ENCODE data around the gene CEMIP2. TPM values are rescaled to one million over a fixed set of nuclear protein-coding genes. Genes with fewer than 3 reads are reported as not detected.
A peak's percentile ranks its signal among the peaks of the same experiment; 100 is the strongest.

CEMIP2 gene
- total RNA-seq, 1 experiment from 2014 or later, result 40.5 TPM

DNA sequence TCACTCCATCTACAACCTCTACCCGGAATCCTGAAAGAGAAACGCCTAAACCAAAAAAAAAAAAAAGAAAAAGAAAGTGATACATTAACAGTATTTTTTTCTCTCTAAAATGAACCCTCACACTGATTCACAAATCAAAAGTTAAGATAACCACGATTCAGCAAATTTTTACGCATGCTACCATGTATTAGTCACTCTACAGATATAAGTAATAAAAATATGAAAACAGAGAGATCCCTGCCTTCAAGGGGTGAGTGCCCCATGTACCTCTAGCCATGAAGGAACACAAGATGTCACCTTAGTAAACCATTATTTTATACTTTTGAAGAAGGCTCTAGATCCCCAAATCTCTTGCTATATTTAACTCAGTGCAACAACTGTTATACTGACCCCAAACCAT, 33.4 kb downstream of the CEMIP2 start:
- CTCF ChIA-PET, result no interaction called here
- Mint-ChIP-seq H3K36me3 (peaks cover 66% of the 10 kb centered on the region), H3K27me3 (ENCODE audit: low read depth) (no peaks in the 10 kb centered on the region), H3K9me3 (no peaks in the 10 kb centered on the region), H3K4me1 (peaks cover 9% of the 10 kb centered on the region), H3K4me3 (no peak overlapping the region), H3K27ac (peak overlapping the region; percentile 53; the same call in 1 of the 2 replicates)
- DNase-seq (ENCODE audit: low spot score), result no peak
- no peak for ATAC-seq
- POLR2A ChIA-PET, result no interaction called here
- TF ChIP-seq MXD4 (CRISPR knock-in tag; IDR thresholded peaks at IDR 0.05; ENCODE audit: borderline replicate concordance), result no peak

DNA sequence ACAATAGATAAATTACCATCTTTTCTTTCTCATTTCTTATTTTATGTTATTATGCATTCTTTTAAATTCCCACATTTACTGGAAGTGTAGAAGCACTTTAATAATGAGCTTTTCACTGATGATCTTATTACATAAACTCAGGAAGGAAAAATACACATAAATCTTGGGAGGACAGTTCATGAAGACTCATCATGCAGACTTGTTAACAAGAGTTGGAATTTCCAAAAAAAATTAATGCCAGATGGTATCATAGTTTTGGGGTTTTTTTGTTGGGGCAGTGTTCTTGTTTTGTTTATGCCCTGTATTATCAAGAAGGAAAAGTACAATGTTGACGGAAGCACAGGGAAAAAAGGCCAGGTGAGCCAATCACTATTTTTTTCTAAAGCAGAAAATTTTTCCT, 35.1 kb downstream of the CEMIP2 start:
- POLR2A ChIA-PET, result interaction anchor here (0.6 kb wide), 1 partner anchor 20 kb away, joined by 7 read pairs; no protein-coding TSS in a partner anchor
- TF ChIP-seq TCF7 (CRISPR knock-in tag; IDR thresholded peaks at IDR 0.05; ENCODE audit: low read depth) (no peak), FOXK1 (CRISPR knock-in tag; IDR thresholded peaks at IDR 0.05) (no peak), TEAD1 (CRISPR knock-in tag; IDR thresholded peaks at IDR 0.05) (no peak), MYBL2 (CRISPR knock-in tag; IDR thresholded peaks at IDR 0.05) (no peak), CREM (CRISPR knock-in tag; IDR thresholded peaks at IDR 0.05) (no peak), JAZF1 (CRISPR knock-in tag; IDR thresholded peaks at IDR 0.05) (no peak), FOXP1 (CRISPR knock-in tag; IDR thresholded peaks at IDR 0.05; ENCODE audit: borderline replicate concordance) (no peak), FOXJ3 (CRISPR knock-in tag; IDR thresholded peaks at IDR 0.05; ENCODE audit: borderline replicate concordance) (no peak), ZNF317 (CRISPR knock-in tag; IDR thresholded peaks at IDR 0.05; ENCODE audit: borderline replicate concordance, low read depth) (no peak)
- TF ChIP-seq, protein P1, sequence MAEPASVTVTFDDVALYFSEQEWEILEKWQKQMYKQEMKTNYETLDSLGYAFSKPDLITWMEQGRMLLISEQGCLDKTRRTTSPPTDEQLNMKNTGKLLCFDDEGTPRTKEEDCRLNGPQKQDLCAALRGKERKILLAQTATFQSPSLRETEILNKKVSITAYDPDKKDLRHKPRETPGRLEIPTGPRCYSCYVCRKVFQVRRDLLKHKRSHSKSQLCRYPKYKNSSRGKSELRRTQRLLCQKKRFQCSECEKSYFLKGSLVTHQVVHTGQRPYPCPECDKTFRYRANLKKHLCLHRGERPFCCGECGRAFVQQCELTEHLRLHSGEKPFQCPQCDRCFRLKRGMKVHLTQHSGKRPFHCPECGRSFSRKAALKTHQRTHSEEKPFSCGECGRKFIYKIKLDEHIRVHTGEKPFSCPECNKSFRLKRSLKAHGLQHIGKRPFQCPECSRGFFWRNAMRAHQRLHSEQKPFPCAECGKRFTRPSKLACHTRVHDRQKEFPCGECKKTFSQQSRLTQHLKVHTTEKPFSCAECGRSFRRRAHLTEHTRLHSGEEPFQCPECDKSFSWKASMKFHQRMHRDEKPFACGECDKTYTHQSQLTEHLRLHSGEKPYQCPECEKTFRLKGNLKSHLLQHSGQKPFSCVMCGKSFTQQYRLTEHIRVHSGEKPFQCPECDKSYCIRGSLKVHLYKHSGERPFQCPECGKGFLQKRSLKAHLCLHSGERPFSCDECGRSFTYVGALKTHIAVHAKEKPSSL (CRISPR knock-in tag; conservative IDR thresholded peaks at IDR 0.05), result no peak
- TF ChIP-seq, protein P2, sequence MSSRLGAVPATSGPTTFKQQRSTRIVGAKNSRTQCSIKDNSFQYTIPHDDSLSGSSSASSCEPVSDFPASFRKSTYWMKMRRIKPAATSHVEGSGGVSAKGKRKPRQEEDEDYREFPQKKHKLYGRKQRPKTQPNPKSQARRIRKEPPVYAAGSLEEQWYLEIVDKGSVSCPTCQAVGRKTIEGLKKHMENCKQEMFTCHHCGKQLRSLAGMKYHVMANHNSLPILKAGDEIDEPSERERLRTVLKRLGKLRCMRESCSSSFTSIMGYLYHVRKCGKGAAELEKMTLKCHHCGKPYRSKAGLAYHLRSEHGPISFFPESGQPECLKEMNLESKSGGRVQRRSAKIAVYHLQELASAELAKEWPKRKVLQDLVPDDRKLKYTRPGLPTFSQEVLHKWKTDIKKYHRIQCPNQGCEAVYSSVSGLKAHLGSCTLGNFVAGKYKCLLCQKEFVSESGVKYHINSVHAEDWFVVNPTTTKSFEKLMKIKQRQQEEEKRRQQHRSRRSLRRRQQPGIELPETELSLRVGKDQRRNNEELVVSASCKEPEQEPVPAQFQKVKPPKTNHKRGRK (CRISPR knock-in tag; IDR thresholded peaks at IDR 0.05; ENCODE audit: borderline replicate concordance), result no peak
- TF ChIP-seq, protein P3, sequence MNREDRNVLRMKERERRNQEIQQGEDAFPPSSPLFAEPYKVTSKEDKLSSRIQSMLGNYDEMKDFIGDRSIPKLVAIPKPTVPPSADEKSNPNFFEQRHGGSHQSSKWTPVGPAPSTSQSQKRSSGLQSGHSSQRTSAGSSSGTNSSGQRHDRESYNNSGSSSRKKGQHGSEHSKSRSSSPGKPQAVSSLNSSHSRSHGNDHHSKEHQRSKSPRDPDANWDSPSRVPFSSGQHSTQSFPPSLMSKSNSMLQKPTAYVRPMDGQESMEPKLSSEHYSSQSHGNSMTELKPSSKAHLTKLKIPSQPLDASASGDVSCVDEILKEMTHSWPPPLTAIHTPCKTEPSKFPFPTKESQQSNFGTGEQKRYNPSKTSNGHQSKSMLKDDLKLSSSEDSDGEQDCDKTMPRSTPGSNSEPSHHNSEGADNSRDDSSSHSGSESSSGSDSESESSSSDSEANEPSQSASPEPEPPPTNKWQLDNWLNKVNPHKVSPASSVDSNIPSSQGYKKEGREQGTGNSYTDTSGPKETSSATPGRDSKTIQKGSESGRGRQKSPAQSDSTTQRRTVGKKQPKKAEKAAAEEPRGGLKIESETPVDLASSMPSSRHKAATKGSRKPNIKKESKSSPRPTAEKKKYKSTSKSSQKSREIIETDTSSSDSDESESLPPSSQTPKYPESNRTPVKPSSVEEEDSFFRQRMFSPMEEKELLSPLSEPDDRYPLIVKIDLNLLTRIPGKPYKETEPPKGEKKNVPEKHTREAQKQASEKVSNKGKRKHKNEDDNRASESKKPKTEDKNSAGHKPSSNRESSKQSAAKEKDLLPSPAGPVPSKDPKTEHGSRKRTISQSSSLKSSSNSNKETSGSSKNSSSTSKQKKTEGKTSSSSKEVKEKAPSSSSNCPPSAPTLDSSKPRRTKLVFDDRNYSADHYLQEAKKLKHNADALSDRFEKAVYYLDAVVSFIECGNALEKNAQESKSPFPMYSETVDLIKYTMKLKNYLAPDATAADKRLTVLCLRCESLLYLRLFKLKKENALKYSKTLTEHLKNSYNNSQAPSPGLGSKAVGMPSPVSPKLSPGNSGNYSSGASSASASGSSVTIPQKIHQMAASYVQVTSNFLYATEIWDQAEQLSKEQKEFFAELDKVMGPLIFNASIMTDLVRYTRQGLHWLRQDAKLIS (CRISPR knock-in tag; IDR thresholded peaks at IDR 0.05; ENCODE audit: borderline replicate concordance), result no peak
- TF ChIP-seq, protein P4, sequence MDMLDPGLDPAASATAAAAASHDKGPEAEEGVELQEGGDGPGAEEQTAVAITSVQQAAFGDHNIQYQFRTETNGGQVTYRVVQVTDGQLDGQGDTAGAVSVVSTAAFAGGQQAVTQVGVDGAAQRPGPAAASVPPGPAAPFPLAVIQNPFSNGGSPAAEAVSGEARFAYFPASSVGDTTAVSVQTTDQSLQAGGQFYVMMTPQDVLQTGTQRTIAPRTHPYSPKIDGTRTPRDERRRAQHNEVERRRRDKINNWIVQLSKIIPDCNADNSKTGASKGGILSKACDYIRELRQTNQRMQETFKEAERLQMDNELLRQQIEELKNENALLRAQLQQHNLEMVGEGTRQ (CRISPR knock-in tag; IDR thresholded peaks at IDR 0.05), result no peak
- ATAC-seq, result no peak
- H3K27ac Mint-ChIP-seq, result peak overlapping the region; percentile 67; the same call in 1 of the 2 replicates
- CTCF ChIA-PET, result interaction anchor here (0.6 to 1.2 kb wide), 4 partner anchors 36 to 47 kb away, joined by 3 to 4 read pairs (median 3); no protein-coding TSS in a partner anchor
- peaks cover 9% of the 10 kb centered on the region for H3K4me1 Mint-ChIP-seq
- no peaks in the 10 kb centered on the region for H3K27me3 Mint-ChIP-seq (ENCODE audit: low read depth)
- peaks cover 57% of the 10 kb centered on the region for H3K36me3 Mint-ChIP-seq
- DNase-seq (ENCODE audit: low spot score), result no peak
- H3K9me3 Mint-ChIP-seq, result no peaks in the 10 kb centered on the region
- H3K4me3 Mint-ChIP-seq, result no peak overlapping the region
